Measurements from ENCODE around the gene PTPRD. TPM values are rescaled to one million over a fixed set of nuclear protein-coding genes. Genes with fewer than 3 reads are reported as not detected.

The PTPRD gene
- total and polyA plus RNA-seq, 2 experiments from 2014 or later: 11.5 to 58.0 TPM

DNA sequence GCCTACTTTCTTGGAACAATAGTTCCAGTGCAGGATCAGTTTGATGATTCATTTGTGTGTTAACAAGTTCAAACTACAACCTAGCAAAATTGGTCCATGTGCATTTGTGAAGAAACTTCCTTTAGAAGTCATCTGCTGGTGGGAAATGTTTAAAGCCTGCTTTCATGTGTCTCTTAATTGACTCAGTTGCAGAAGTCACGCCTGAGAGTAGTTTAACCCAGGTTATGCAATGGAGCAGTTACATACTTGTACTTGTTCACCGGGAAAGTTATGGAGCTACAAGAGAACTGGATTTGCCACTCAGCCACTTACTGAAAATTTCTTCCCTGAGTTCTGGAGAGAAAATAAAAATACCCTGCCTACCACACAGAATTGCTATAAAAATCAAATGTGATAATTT is 1397.8 kb downstream of the PTPRD start:
- Histone ChIP-seq H3K4me3 (no peak overlapping the region), H3K4me1 (ENCODE audit: insufficient read depth) (no peaks in the 10 kb centered on the region), H3K27ac (ENCODE audit: low read depth) (no peak overlapping the region), H3K4me2 (no peak overlapping the region), H4K20me1 (replicated peaks; ENCODE audit: insufficient read depth) (no peaks in the 10 kb centered on the region), H2AFZ (no peak overlapping the region), H3F3A (replicated peaks; ENCODE audit: low read depth) (no peaks in the 10 kb centered on the region), H3K27me3 (ENCODE audit: insufficient read depth) (no peaks in the 10 kb centered on the region), H3K9me2 (ENCODE audit: insufficient read depth) (no peaks in the 10 kb centered on the region), H3K79me2 (replicated peaks; ENCODE audit: insufficient read depth) (no peaks in the 10 kb centered on the region), H3K36me3 (ENCODE audit: insufficient read depth) (no peaks in the 10 kb centered on the region)
- H3K27ac Mint-ChIP-seq: no peak overlapping the region
- H3K36me3 Mint-ChIP-seq (ENCODE audit: low read depth): no peaks in the 10 kb centered on the region
- H3K9me3 Mint-ChIP-seq: no peaks in the 10 kb centered on the region
- ATAC-seq (no peak), DNase-seq (ENCODE audit: low spot score) (no peak)
- TF ChIP-seq CREB1 (CRISPR knock-in tag; IDR thresholded peaks at IDR 0.05; ENCODE audit: low read depth) (no peak), EZH2 (IDR thresholded peaks at IDR 0.05; ENCODE audit: low read depth, unreplicated experiment) (no peak), ZNF114 (CRISPR knock-in tag; IDR thresholded peaks at IDR 0.05) (no peak), POLR2AphosphoS5 (IDR thresholded peaks at IDR 0.05; ENCODE audit: low read depth) (no peak), ZNF331 (CRISPR knock-in tag; IDR thresholded peaks at IDR 0.05; ENCODE audit: low read depth) (no peak), NANOG (IDR thresholded peaks at IDR 0.05; ENCODE audit: borderline replicate concordance) (no peak), EZH2phosphoT487 (IDR thresholded peaks at IDR 0.05; ENCODE audit: unreplicated experiment) (no peak)
- TF ChIP-seq, protein P1, sequence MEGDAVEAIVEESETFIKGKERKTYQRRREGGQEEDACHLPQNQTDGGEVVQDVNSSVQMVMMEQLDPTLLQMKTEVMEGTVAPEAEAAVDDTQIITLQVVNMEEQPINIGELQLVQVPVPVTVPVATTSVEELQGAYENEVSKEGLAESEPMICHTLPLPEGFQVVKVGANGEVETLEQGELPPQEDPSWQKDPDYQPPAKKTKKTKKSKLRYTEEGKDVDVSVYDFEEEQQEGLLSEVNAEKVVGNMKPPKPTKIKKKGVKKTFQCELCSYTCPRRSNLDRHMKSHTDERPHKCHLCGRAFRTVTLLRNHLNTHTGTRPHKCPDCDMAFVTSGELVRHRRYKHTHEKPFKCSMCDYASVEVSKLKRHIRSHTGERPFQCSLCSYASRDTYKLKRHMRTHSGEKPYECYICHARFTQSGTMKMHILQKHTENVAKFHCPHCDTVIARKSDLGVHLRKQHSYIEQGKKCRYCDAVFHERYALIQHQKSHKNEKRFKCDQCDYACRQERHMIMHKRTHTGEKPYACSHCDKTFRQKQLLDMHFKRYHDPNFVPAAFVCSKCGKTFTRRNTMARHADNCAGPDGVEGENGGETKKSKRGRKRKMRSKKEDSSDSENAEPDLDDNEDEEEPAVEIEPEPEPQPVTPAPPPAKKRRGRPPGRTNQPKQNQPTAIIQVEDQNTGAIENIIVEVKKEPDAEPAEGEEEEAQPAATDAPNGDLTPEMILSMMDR (conservative IDR thresholded peaks at IDR 0.05; ENCODE audit: low read depth in 2 of 2): no peak
- TF ChIP-seq, protein P2, sequence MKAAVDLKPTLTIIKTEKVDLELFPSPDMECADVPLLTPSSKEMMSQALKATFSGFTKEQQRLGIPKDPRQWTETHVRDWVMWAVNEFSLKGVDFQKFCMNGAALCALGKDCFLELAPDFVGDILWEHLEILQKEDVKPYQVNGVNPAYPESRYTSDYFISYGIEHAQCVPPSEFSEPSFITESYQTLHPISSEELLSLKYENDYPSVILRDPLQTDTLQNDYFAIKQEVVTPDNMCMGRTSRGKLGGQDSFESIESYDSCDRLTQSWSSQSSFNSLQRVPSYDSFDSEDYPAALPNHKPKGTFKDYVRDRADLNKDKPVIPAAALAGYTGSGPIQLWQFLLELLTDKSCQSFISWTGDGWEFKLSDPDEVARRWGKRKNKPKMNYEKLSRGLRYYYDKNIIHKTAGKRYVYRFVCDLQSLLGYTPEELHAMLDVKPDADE (IDR thresholded peaks at IDR 0.05): no peak
- no peak overlapping the region for H3K4me3 Mint-ChIP-seq
- no peaks in the 10 kb centered on the region for H3K27me3 Mint-ChIP-seq (ENCODE audit: insufficient read depth, low read depth, poor library complexity)
- H3K4me1 Mint-ChIP-seq: peaks cover 9% of the 10 kb centered on the region; the same call in 2 of the 3 replicates

DNA sequence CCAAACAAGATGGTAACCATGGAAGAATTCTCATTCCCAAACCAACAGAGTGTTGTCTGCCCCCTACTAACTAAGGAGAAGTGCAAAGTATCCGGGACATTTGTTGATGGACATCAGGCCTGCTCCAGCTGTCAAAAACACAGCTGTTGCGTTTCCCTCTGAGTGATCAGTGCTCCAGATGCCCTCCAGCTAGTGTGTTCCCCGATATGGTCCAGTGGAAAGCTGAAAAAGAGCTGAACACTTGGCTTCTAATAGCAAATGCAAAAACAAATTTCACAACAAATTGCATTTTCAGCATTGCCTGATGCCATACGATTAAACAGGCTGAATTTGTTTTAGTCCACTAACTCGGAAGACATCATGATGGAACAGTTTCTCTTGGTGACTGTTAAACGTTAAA is 1398.7 kb downstream of the PTPRD start:
- Mint-ChIP-seq H3K36me3 (ENCODE audit: low read depth) (no peaks in the 10 kb centered on the region), H3K27me3 (ENCODE audit: insufficient read depth, low read depth, poor library complexity) (no peaks in the 10 kb centered on the region), H3K4me3 (no peak overlapping the region), H3K9me3 (no peaks in the 10 kb centered on the region), H3K27ac (no peak overlapping the region), H3K4me1 (peaks cover 9% of the 10 kb centered on the region; the same call in 2 of the 3 replicates)
- no peak overlapping the region for H3K4me3 ChIP-seq
- H3K27me3 ChIP-seq (ENCODE audit: insufficient read depth): no peaks in the 10 kb centered on the region
- no peak overlapping the region for H3K27ac ChIP-seq (ENCODE audit: low read depth)
- no peak for ATAC-seq
- H2AFZ ChIP-seq: no peak overlapping the region
- TF ChIP-seq, protein P1 (conservative IDR thresholded peaks at IDR 0.05; ENCODE audit: low read depth in 2 of 2): no peak
- H3K4me2 ChIP-seq: no peak overlapping the region
- no peaks in the 10 kb centered on the region for H3K4me1 ChIP-seq (ENCODE audit: insufficient read depth)
- no peaks in the 10 kb centered on the region for H4K20me1 ChIP-seq (replicated peaks; ENCODE audit: insufficient read depth)
- no peaks in the 10 kb centered on the region for H3K79me2 ChIP-seq (replicated peaks; ENCODE audit: insufficient read depth)
- no peaks in the 10 kb centered on the region for H3K9me2 ChIP-seq (ENCODE audit: insufficient read depth)
- no peaks in the 10 kb centered on the region for H3F3A ChIP-seq (replicated peaks; ENCODE audit: low read depth)
- DNase-seq (ENCODE audit: low spot score): no peak
- no peaks in the 10 kb centered on the region for H3K36me3 ChIP-seq (ENCODE audit: insufficient read depth)
